ENCODE results near the gene ZNF70.
A peak's percentile ranks its signal among the peaks of the same experiment; 100 is the strongest.

ZNF70 gene

DNA sequence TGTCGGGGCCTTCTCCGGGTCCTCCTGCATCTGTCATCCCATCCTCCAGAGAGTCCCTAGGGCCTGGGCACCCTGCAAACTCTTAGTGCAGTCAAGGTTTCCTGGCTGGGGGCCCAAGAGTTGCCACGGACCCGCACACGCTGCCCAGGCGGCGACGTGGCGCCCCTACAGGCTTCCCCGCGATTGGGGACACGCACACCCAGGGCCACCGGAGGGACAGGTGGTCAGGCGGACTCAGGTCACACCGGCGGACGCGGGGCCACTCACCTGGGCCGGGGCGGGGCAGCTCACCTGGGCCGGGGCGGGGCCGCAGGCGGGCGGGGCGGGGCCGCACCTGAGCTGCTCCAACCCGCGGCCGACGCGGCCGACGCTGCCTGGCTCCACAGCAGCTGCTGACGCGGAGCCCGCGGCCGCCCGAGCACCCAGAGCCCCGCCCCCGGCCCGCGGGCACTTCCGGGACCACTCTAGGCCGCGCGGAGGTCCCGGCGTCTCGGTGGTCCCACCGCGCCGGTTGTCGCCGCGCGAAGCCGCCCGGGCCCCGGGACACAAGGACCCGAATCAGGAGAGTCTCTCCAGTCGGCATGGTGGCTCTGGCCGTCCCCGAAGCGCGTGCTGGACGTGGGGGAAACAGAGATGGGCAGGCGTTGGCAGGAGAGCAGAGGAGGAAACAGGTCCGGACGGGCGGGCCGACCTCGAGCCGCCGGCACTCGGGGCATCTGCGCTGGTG lies at the start of gene ZNF70:
TSS of gene ZNF70 (minus strand) at position 399 of the 727 bp plus-strand sequence. CDS start 5,972 bp downstream, outside the sequence.
- TF ChIP-seq, protein P1, sequence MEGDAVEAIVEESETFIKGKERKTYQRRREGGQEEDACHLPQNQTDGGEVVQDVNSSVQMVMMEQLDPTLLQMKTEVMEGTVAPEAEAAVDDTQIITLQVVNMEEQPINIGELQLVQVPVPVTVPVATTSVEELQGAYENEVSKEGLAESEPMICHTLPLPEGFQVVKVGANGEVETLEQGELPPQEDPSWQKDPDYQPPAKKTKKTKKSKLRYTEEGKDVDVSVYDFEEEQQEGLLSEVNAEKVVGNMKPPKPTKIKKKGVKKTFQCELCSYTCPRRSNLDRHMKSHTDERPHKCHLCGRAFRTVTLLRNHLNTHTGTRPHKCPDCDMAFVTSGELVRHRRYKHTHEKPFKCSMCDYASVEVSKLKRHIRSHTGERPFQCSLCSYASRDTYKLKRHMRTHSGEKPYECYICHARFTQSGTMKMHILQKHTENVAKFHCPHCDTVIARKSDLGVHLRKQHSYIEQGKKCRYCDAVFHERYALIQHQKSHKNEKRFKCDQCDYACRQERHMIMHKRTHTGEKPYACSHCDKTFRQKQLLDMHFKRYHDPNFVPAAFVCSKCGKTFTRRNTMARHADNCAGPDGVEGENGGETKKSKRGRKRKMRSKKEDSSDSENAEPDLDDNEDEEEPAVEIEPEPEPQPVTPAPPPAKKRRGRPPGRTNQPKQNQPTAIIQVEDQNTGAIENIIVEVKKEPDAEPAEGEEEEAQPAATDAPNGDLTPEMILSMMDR (conservative IDR thresholded peaks at IDR 0.05; ENCODE audit: low read depth): no peak
- ChIA-PET POLR2A (ENCODE audit: low non-redundant PET) (interaction anchor here (0.6 kb wide), 1 partner anchor 13 kb away, joined by 4 read pairs; no protein-coding TSS in a partner anchor), CTCF (no interaction called here)
- peak; percentile 80 for DNase-seq (ENCODE audit: low spot score)
- H3K27ac ChIP-seq: peak within 1 kb of the TSS; percentile 87

DNA sequence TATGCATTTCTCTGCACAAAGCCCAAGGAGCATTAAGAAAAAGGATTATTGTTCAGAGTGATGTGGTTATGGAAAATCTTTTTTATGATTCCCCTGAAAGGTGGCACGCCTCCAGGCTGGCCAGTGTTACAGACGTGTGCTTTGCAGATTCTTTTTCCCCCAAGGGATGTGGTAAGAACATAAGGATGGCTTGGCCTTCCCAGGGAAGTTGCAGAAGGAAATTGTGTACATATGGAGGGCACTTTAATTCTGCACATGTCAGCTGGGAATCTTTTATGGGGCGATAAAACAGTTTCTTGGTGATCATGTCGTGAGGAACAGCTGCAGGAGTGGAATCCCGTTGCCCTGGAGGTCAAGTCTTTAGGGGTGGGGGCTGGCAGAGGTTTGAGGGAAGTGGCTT lies 45.5 kb upstream of the ZNF70 start:
- ChIA-PET POLR2A (ENCODE audit: low non-redundant PET) (no interaction called here), CTCF (no interaction called here)

DNA sequence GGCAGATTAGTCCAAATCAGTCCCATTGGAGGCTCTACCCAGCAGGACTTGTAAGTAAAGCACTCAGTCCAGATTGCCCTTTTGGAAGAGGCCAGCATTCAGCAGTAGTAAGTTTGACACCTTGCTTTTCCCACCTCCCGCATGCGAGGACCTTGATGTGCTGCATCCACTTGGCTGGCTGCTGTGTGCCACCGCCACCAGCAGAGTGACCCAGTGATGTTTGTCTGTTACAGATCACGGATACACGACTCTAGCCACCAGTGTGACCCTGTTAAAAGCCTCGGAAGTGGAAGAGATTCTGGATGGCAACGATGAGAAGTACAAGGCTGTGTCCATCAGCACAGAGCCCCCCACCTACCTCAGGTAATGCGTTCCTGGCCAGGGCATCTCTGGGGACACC lies 42.4 kb upstream of the ZNF70 start:
- TF ChIP-seq, protein P1 (conservative IDR thresholded peaks at IDR 0.05; ENCODE audit: low read depth): no peak
- no peak overlapping the region for H3K27ac ChIP-seq
- POLR2A ChIA-PET (ENCODE audit: low non-redundant PET): interaction anchor here (0.7 kb wide), 1 partner anchor 36 kb away, joined by 5 read pairs; no protein-coding TSS in a partner anchor
- DNase-seq (ENCODE audit: low spot score): no peak
- CTCF ChIA-PET: no interaction called here

More for the DNA sequence above, 45.5 kb upstream of the ZNF70 start:
- TF ChIP-seq, protein P1 (conservative IDR thresholded peaks at IDR 0.05; ENCODE audit: low read depth): no peak
- no peak for DNase-seq (ENCODE audit: low spot score)
- H3K27ac ChIP-seq: no peak overlapping the region

DNA sequence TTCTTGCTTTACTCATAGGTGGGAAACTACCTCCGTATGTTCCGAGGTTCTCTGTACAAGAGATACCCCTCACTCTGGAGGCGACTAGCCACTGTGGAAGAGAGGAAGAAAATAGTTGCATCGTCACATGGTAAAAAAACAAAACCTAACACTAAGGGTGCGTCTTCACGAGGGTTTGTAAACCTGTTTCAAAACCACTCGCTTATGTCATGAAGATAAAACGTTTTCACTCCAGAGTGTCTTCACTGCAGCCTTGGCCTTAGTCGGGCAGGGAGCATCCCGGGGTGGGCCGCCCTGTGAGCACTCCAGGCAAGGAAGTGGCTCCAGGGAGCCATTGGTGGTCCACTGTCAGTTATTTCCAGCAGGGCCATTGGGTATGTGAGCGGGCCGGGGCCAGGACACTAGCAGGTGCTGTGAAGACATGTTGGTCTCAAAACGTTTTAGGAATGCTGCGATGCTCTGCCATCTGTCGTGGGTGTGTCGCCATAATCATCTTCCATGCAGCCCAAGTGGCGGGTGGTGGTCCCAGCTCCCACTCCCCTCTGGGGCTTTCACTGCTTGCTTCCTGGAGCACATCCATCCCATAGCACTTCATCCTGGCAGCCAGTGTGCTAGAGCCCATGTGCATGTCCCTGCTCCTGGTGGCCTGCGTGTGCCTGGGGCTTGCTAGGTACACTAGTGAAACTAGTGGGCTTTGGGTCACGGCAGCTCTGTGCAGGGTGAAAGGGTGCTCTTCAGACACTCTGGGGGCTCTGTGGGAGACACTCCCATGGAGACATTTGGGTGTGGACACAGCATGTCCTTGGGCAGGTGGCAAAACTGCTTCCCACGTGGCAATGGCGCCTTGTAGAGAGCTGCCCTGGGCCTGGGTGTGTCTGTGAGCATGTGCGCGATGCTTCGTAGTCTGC lies 41.1 kb upstream of the ZNF70 start:
- H3K27ac ChIP-seq: no peak overlapping the region; the same call in 1 of the 2 replicates
- DNase-seq (ENCODE audit: low spot score): no peak
- ChIA-PET CTCF (interaction anchor here (0.6 kb wide), 1 partner anchor 22 kb away, joined by 4 read pairs; no protein-coding TSS in a partner anchor), POLR2A (ENCODE audit: low non-redundant PET) (no interaction called here)
- TF ChIP-seq, protein P1 (conservative IDR thresholded peaks at IDR 0.05; ENCODE audit: low read depth): no peak

DNA sequence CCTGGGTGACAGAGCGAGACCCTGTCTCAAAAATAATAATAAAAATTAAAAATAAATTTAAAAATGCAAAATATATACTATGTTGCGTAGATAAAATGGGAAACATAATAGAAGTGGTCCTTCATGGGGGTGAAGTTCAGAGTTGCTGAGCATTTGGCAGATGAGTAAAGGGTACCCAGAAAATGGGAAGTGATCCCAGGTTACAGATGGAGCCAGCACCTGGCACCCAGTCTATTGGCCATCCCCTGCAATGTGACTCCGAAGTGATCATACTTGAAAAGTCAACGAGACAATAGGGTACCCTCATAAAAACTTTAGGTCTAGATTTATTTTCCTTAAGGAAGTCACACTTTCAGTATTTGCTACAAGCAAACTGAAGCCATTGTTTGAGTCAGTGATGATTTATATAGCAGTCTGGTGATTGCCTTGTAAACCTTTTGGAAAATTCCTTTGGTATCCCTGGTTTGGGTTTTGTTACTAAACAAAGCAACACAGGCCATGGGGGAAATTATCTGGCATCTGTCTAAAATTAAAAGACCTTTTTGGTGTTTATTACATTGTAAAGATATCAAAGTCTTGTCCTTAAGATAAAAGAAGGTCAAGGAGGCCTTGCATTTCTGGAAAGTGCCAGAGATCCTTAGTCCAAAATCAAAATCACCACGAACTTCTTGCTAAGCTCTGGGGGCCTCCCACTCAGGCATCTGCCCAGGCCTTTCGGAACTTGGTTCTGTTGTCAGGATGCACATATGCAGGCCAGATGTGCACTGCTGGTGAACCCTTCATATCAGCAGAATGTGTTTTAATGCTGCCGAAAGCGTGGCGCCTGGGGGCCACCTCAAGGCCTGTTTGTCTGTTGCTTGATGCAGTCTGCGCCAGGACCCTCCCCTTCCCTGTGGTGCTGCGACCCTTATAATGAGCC lies 40.2 kb upstream of the ZNF70 start:
- no peak overlapping the region for H3K27ac ChIP-seq
- DNase-seq (ENCODE audit: low spot score): no peak
- ChIA-PET POLR2A (ENCODE audit: low non-redundant PET) (no interaction called here), CTCF (no interaction called here)
- TF ChIP-seq, protein P1 (conservative IDR thresholded peaks at IDR 0.05; ENCODE audit: low read depth): no peak

All from RWPE1 (cell line).